HepG2 (cell line): Measurements from ENCODE around the gene FAM120B. TPM values are rescaled to one million over a fixed set of nuclear protein-coding genes. Genes with fewer than 3 reads are reported as not detected.

Experiments
- AKAP8 ChIP-seq: sonication (generic); formaldehyde crosslinking; IDR thresholded peaks from 2 replicates; pipeline ENCODE4 v1.5.1; 2020; ENCODE audit warnings: mild to moderate bottlenecking, missing genetic modification reagents
- BRF2 ChIP-seq: sonication (generic); formaldehyde crosslinking; IDR thresholded peaks from 2 replicates; pipeline ENCODE4 v1.8.1; 2022; ENCODE audit warnings: mild to moderate bottlenecking, missing genetic modification reagents
- FOXK1 ChIP-seq: sonication (generic); formaldehyde crosslinking; IDR thresholded peaks from 2 replicates; pipeline ENCODE4 v1.4.0; 2020; ENCODE audit warnings: low read depth, missing genetic modification reagents, borderline replicate concordance
- UBTF ChIP-seq: sonication (generic); formaldehyde crosslinking; IDR thresholded peaks from 2 replicates; pipeline ENCODE4 v1.4.0; 2020; ENCODE audit warnings: mild to moderate bottlenecking, missing genetic modification reagents
- polyA plus RNA-seq, 8 experiments: library from polyadenylated mRNA; depleted of rRNA in 3 of 8; stranded (reverse) in 7 of 8; unstranded in 1 of 8; fragments of >200 nt; fragmentation: Illumina TruSeq in 4 of 8; extraction: Trizol in 4 of 8; gene quantifications; 2 replicates each; pipeline versions ENCODE4 v1.2.1 to v1.2.3, GENCODE V29; 2011 to 2016; ENCODE audit warnings: low read depth in 4 of 8, missing spikeins in 1 of 8, mixed read lengths in 1 of 8; ENCODE audit not compliant: insufficient read depth in 1 of 8
- total RNA-seq, 5 experiments: library from RNA; depleted of rRNA; stranded (reverse); fragments of >200 nt; fragmentation: Illumina TruSeq; extraction: Trizol; gene quantifications; 2 replicates each; pipeline ENCODE4 v1.2.3, GENCODE V29; 2016; ENCODE audit warnings: low read depth in 1 of 5
- TF ChIP-seq, protein P1 (sequence below): sonication (generic); formaldehyde crosslinking; IDR thresholded peaks from 2 replicates; pipeline ENCODE4 v1.4.0; 2020; ENCODE audit warnings: missing genetic modification reagents, mild to moderate bottlenecking, borderline replicate concordance
- TF ChIP-seq, protein P2 (sequence below): sonication (generic); formaldehyde crosslinking; IDR thresholded peaks from 2 replicates; pipeline ENCODE4 v1.5.0; 2020; ENCODE audit warnings: mild to moderate bottlenecking, missing genetic modification reagents

The FAM120B gene
- total and polyA plus RNA-seq, 2 of the 13 experiments (the other 11 are each of a cell fraction or from before 2014, with no cell fraction given), result 9.2 to 10.7 TPM

- TF ChIP-seq BRF2 (CRISPR knock-in tag), result no peak
- 0 out of 2 replicates have a peak, but pooled peaks have one; percentile 37 for TF ChIP-seq AKAP8
- TF ChIP-seq, protein P1, sequence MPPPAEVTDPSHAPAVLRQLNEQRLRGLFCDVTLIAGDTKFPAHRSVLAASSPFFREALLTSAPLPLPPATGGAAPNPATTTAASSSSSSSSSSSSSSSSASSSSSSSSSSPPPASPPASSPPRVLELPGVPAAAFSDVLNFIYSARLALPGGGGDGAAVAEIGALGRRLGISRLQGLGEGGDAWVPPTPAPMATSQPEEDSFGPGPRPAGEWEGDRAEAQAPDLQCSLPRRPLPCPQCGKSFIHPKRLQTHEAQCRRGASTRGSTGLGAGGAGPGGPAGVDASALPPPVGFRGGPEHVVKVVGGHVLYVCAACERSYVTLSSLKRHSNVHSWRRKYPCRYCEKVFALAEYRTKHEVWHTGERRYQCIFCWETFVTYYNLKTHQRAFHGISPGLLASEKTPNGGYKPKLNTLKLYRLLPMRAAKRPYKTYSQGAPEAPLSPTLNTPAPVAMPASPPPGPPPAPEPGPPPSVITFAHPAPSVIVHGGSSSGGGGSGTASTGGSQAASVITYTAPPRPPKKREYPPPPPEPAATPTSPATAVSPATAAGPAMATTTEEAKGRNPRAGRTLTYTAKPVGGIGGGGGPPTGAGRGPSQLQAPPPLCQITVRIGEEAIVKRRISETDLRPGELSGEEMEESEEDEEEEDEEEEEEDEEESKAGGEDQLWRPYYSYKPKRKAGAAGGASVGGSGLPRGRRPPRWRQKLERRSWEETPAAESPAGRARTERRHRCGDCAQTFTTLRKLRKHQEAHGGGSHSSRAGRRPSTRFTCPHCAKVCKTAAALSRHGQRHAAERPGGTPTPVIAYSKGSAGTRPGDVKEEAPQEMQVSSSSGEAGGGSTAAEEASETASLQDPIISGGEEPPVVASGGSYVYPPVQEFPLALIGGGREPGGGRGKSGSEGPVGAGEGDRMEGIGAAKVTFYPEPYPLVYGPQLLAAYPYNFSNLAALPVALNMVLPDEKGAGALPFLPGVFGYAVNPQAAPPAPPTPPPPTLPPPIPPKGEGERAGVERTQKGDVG (CRISPR knock-in tag), result 0 out of 2 replicates have a peak, but pooled peaks have one; percentile 19
- TF ChIP-seq UBTF (CRISPR knock-in tag), result peak; percentile 18; the same call in 1 of the 2 replicates
- TF ChIP-seq, protein P2, sequence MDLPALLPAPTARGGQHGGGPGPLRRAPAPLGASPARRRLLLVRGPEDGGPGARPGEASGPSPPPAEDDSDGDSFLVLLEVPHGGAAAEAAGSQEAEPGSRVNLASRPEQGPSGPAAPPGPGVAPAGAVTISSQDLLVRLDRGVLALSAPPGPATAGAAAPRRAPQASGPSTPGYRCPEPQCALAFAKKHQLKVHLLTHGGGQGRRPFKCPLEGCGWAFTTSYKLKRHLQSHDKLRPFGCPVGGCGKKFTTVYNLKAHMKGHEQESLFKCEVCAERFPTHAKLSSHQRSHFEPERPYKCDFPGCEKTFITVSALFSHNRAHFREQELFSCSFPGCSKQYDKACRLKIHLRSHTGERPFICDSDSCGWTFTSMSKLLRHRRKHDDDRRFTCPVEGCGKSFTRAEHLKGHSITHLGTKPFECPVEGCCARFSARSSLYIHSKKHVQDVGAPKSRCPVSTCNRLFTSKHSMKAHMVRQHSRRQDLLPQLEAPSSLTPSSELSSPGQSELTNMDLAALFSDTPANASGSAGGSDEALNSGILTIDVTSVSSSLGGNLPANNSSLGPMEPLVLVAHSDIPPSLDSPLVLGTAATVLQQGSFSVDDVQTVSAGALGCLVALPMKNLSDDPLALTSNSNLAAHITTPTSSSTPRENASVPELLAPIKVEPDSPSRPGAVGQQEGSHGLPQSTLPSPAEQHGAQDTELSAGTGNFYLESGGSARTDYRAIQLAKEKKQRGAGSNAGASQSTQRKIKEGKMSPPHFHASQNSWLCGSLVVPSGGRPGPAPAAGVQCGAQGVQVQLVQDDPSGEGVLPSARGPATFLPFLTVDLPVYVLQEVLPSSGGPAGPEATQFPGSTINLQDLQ (CRISPR knock-in tag), result no peak
- TF ChIP-seq FOXK1 (CRISPR knock-in tag), result 0 out of 2 replicates have a peak, but pooled peaks have one; percentile 13
Measured at GRCh38 chr6:170433163-170434116, 126.9 kb downstream of the FAM120B start (continued).
